Ishikawa (cell line): Measurements from ENCODE around the gene SHKBP1.

Experiments used
- CEBPB ChIP-seq: IDR thresholded peaks from 2 replicates; pipeline ENCODE4 v1.6.1; 2012
- CREB1 ChIP-seq: IDR thresholded peaks from 2 replicates; pipeline ENCODE4 v1.6.1; 2012; ENCODE audit warnings: low read depth
- EP300 ChIP-seq: IDR thresholded peaks from 2 replicates; pipeline ENCODE4 v1.6.1; 2012; ENCODE audit warnings: borderline replicate concordance
- FOXM1 ChIP-seq: IDR thresholded peaks from 2 replicates; pipeline ENCODE4 v1.6.1; 2012; ENCODE audit warnings: low read depth, borderline replicate concordance
- TAF1 ChIP-seq: IDR thresholded peaks from 2 replicates; pipeline ENCODE4 v1.6.1; 2012; ENCODE audit warnings: low read depth, mild to moderate bottlenecking
- TEAD4 ChIP-seq: IDR thresholded peaks from 2 replicates; pipeline ENCODE4 v1.6.1; 2012
- YY1 ChIP-seq: IDR thresholded peaks from 2 replicates; pipeline ENCODE4 v1.6.1; 2012; ENCODE audit warnings: low read depth
- ZBTB7A ChIP-seq: IDR thresholded peaks from 2 replicates; pipeline ENCODE4 v1.6.1; 2012; ENCODE audit warnings: low read depth
- TF ChIP-seq, protein P1 (sequence below): IDR thresholded peaks from 2 replicates; pipeline ENCODE4 v1.6.1; 2012
- TF ChIP-seq, protein P2 (sequence below): IDR thresholded peaks from 2 replicates; pipeline ENCODE4 v1.6.1; 2012; ENCODE audit warnings: low read depth, mild to moderate bottlenecking
- TF ChIP-seq, protein P3 (sequence below): IDR thresholded peaks from 2 replicates; pipeline ENCODE4 v1.6.1; 2012

- TF ChIP-seq TEAD4, result no peak
- TF ChIP-seq, protein P1, sequence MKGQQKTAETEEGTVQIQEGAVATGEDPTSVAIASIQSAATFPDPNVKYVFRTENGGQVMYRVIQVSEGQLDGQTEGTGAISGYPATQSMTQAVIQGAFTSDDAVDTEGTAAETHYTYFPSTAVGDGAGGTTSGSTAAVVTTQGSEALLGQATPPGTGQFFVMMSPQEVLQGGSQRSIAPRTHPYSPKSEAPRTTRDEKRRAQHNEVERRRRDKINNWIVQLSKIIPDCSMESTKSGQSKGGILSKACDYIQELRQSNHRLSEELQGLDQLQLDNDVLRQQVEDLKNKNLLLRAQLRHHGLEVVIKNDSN, result no peak
- no peak for TF ChIP-seq TAF1
- TF ChIP-seq FOXM1, result no peak
- TF ChIP-seq CREB1, result no peak
- TF ChIP-seq EP300, result no peak
- TF ChIP-seq, protein P2, sequence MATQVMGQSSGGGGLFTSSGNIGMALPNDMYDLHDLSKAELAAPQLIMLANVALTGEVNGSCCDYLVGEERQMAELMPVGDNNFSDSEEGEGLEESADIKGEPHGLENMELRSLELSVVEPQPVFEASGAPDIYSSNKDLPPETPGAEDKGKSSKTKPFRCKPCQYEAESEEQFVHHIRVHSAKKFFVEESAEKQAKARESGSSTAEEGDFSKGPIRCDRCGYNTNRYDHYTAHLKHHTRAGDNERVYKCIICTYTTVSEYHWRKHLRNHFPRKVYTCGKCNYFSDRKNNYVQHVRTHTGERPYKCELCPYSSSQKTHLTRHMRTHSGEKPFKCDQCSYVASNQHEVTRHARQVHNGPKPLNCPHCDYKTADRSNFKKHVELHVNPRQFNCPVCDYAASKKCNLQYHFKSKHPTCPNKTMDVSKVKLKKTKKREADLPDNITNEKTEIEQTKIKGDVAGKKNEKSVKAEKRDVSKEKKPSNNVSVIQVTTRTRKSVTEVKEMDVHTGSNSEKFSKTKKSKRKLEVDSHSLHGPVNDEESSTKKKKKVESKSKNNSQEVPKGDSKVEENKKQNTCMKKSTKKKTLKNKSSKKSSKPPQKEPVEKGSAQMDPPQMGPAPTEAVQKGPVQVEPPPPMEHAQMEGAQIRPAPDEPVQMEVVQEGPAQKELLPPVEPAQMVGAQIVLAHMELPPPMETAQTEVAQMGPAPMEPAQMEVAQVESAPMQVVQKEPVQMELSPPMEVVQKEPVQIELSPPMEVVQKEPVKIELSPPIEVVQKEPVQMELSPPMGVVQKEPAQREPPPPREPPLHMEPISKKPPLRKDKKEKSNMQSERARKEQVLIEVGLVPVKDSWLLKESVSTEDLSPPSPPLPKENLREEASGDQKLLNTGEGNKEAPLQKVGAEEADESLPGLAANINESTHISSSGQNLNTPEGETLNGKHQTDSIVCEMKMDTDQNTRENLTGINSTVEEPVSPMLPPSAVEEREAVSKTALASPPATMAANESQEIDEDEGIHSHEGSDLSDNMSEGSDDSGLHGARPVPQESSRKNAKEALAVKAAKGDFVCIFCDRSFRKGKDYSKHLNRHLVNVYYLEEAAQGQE, result no peak
- TF ChIP-seq CEBPB, result no peak
- TF ChIP-seq YY1, result no peak
- TF ChIP-seq, protein P3, sequence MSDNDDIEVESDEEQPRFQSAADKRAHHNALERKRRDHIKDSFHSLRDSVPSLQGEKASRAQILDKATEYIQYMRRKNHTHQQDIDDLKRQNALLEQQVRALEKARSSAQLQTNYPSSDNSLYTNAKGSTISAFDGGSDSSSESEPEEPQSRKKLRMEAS, result no peak
- no peak for TF ChIP-seq ZBTB7A
Observed at GRCh38 chr19:40571831-40572495, 4.7 kb upstream of the SHKBP1 start.
